NCI-H510A (cell line): ENCODE data around the gene RABGAP1L.
"Not testable (repeated sequence)": the region's sequence is repeated elsewhere in the genome, so short reads cannot be mapped to it uniquely, and the experiment has no call there.

ENCODE experiments used
- DNase-seq: peaks from one replicate; lab custom pipeline; 2025; lab: John Stamatoyannopoulos, UW

RABGAP1L gene

DNA sequence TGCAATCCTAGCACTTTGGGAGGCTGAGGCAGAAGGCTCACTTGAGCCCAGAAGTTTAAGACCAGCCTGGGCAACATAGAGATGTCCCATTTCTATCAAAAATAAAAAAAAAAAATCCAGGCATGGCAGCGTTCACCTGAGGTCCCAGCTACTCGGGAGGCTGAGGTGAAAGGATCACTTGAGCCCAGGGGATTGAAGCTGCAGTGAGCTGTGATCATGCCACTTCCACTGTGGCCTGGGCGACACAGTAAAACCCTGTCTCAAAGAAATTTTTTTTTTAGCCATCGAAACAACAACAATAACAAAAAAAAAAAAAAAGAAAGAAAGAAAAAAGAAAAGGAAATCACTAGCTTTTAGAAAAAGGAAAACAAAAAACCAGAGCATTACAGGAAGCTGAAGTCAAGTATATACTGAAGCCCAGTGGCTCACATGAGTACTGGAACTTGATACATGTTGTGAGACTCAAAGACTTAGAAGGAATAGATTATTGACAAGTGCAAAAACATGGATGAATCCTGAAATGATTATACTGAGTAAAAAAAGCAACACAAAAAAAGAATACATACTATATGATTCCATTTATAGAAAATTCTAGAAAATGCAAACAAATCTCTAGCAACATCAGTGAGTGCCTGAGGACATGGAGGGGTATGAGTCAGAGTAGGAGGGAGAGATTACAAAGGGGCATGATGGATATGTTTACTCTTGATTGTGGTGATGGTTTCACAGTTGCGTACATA lies 6.1 kb upstream of the RABGAP1L start:
- no peak for DNase-seq

DNA sequence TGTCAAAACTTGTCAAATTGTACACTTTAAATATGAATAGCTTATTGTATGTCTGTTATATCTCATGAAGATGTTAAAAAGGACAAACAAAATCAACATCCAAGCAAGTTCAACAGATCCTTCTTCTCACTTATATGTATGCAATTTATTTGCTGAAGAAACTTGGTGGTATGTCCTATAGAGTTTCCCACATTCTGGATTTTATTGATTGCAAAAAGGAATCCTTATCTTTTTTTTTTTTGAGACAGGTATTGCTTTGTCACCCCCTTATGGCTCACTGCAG lies 5.6 kb upstream of the RABGAP1L start:
- DNase-seq, result no peak

DNA sequence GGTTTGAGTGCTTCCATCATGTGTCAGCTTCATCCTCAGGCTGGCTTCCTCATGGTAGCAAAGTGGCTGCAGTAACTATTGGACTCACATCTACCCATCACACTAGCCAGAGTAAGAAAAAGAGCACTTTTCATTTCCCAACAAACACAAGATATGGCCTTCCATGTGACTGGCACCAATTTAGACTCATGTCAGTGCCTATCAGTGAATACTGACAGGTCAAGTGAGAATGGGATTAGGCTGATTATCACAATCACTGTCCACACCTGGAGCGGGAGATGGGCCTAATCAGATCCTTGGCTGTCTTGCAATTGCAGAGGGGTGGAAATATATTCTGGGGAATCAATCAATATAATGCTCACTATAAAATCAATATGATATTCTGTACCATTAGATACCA lies 2.9 kb upstream of the RABGAP1L start:
- DNase-seq, result no peak

DNA sequence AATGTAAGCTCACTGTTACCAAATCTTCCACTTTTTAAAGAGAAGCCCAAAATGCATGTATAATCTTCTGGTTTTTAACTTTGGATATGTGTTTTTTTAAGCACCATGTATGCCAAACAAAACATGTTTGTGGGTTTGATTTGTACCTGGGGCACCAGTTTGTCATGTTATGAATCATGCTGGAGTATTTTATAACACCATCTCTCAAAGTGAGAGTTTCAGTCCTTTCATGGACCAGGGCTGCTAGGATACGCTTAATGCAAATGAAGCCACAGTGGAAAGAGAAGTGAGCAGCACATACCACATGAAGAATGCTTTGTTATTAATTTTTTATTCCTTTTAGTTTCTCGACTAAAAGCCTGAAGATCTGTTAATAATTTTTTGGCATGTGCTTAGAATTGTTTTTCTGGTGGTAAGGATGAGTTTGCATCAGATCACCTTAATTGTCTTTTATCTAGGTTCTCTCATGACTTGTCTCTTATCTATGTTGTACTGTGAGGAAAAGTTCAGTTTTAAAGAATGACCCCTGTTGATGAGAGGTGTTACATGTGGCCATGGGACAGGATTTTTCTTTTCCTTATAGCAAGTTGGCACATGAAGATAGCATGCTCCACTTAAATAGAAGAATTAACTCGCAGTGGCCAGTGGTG lies 2.0 kb upstream of the RABGAP1L start:
- DNase-seq, result no peak

DNA sequence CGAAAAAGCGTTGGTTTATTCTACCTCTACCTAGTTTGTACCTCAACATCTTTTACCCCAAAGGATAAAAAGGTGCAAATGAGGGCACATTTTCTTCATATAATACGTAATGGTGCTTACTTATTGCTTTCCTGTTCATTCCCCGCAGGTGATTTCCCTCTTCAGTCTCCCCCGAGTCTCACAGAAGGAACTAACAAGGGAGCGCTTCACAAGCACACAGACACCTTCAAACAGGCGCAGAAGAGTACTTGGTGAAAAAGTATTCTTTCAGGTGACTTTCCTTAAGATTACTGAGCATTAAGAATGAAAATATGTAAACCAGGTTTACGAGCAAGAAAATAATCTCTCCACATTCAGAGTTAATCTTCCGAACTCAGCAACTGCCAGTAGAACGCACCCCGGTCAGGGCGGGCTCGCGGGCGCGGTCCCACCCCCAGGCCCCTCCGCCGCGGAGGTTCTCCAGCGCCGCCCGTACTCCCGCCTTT lies 511 bp upstream of the RABGAP1L start:
- no peak for DNase-seq

DNA sequence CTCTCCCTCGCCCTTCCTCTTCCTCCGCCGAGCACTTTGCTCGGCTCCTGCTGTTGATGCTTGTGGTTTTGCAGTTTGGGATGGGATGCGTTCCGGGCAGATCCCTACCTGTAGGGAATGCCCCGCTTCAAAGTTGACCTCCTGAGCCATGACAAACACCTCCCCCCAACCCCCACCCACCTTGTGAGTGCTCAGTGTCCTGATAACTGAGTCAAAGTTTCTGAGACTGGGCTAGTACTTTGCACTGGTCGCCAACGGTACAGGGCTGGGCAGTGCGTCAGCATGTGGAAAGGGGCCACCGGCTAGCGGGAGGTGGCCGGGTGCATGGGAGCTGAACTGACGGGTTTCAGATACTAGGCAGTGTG lies 771 bp downstream of the RABGAP1L start:
- DNase-seq, result no peak

DNA sequence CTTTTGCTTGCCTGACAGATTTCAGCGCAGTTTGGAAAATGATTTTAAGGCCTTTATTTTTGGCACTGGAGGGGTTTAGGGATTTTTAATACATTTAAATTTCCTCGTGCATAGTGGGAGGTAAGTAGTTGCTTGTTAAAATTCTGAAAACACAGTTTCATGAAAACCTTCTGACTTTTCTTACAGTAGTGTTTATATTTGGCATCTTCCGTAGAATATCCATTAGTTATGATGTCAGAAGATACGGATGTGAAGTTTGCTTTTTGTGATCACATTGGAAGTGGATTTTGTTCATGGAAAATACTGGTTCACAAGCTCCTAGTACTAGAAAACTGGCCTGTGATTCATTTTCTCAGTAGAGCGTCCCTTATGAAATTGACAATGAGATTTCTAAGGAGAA lies 1.3 kb downstream of the RABGAP1L start:
- no peak for DNase-seq

DNA sequence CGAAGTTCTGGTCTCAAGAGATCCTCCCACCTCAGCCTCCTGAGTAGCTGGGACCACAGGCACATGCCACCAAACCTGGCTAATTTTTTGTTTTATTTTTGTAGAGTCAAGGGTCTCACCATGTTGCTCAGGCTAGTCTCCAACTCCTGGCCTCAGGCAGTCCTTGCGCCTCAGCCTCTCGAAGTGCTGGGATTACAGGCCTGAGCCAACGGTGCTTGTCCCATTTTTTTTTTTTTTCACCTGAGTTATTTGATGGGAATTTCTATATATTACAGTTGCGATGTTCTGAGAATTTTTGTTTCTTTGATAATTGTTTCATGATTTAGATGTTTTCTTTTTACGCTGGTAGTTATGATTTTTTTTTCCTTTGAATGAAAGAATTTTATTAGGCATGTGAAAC lies 2.5 kb downstream of the RABGAP1L start:
- no peak for DNase-seq

DNA sequence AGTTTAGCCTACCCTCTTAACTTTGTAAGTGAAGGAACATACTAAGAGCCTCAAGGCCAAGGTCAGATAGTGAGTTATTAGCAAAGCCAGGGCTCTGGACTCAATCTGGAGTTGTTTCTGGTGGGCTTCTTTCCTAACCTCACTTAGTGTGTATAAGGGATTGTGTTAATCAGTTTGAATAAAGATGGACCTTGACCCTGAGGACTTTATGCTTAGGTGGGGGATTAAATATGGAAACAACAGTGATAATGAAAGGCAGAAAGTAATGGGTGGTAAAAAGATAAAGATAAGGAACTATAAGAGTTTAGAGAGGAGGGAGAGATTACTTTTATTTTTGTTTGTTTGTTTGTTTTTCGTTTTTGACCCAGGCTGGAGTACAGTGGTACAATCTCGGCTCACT lies 5.5 kb downstream of the RABGAP1L start:
- no peak for DNase-seq

DNA sequence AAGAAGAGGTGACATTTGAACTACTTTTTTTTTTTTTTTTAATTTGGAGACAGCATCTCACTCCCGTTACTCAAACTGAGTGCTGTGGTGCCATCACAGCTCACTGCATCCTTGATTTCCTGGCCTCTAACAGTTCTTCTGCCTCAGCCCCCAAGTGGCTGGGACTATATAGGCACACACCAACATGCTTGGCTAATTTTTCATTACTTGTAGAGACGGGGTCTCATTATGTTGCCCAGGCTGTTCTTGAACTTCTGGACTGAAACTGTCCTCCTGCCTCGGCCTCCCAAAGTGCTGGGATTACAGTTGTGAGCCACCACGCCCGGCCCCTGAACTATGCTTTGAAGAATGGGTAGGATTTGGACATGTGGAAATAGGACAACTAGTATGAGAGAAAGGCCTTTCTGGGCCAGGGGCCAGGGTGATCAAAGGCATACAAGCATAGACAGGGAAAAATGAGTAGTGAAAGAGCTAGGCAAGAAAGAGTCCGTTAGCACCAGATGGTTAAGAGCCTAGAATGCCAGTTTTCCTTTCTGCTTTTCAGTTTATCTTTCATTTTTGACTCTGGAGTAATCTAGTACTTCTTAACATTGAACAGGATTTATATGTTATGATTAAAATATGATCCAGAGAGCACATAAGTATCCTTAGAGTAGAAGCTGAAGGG lies 6.3 kb downstream of the RABGAP1L start:
- no peak for DNase-seq

DNA sequence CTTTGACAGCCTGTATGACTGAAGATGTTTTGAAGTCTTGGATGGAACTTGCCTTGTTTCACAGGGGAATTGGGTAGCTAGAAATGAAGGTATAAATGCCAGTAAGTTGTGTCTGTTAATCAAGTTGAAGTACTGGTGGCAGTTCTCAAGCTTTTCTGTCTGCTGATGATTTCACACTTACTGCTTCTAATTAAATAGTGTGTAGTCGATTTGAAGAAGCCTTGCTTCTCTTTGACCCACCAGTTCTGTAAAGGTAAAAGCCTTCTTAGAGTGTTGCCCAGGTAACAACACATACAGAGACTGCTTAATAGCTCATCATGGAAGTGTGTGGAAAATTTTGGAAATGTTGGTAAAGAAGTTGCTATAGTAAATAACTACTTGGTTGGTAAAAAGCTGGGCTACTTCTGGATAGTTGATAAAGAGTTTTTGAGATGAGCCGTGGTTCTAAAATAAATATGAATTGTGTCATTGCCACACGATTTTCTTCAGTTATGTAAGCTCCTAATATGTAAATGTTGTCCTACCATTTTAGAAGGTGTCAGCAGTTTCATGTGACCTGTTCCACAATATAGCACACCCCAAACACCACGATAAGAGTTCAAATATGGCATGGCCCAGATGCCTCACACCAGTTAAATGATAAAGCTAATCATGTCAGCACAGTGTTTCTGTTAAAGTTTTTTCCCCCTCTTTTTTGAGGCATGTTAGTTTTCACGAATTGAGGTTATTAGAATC lies 7.4 kb downstream of the RABGAP1L start:
- DNase-seq, result no peak

DNA sequence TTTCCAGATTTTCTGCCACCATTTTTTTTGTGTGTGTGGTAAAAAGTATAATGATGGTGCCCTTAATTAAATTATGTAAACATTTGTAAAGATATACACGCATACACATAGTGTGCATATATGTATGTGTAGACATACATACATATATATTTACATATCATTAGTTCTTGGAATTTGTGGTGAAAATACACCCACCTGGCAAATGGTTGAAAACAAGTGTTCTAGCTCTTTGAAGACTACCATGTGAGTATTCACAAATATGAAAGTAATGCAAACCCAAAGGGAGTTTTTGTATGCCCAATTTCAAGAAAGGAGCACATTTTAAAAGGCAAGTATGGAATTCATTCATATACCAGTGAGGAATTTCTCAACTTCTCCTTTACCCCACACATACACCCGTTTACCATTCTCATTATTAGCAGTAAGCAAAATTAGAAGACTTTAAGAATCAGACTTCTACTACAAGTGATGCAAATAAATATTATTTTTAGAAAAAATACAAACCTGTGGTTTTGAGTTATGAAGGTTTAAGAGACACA lies 8.0 kb downstream of the RABGAP1L start:
- no peak for DNase-seq

DNA sequence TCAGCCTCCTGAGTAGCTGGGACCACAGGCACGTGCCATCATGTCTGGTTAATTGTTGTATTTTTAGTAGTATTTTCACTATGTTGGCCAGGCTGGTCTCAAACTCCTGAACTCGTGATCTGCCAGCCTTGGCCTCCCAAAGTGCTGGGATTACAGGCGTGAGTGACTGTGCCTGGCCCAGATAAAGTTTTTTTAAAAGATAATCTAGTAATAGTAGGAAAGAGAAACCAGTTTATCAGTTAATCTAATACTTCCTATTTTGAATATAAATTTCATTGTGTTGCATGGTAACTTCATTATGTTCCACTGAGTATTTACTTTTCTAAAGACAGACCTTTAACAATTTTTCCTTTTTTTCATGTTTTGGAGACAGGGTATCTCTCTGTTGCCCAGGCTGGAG lies 10.0 kb downstream of the RABGAP1L start:
- DNase-seq, result no peak

DNA sequence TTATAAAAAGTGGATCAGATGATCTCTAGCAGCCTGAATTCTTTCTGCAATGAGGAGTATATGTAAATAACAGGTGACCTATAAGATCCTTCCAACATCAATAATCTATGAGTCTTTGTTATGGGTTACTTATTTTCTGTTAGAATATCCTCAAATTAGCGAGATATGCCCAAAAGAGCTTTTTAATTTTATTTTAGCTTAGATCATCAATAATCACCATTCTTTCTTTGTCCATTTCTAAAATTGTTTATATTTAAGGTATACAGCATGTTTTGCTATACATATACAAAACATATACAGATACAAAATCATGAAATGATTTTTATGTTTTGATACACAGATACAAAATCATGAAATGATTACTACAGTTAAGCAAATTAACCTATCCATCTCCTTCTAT lies 11.8 kb downstream of the RABGAP1L start:
- DNase-seq, result no peak

DNA sequence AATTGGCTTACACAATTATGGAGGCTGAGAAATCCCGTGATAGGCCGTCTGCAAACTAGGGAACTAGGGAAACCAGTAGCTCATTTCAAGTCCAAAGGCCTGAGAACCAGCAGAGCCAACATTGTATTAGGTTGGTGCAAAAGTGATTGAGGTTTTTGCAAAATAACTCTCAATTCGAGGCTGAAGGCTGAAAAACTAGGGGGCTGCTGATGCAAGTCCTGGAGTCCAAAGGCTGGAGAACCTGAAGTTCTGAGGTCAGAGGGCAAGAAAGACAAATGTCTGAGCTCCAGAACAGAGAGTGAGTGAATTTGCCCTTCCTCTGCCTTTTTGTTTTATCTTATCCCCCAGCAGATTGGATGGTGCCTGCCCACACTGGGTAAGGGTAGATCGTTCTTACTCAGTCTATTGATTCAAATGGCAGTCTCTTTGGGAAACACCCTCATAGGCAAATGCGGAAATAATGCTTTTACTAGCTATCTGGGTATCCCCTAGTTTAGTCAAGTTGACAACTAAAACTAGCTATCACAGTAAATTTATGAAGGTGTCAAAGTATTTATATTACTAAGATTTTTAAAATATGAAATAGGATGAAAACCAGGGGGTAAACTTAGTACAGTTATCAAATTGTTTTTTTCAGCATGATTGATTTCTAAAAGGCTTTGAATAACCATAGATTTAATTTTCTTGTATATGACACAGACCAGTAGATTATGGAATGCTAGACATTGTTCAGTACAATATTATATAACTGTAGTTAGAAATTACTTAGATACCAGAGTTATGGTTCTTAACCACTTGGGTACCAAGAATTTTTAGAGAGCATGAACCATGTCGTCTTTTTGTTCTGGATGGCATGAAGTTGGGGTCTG lies 15.4 kb downstream of the RABGAP1L start:
- DNase-seq, result no peak

DNA sequence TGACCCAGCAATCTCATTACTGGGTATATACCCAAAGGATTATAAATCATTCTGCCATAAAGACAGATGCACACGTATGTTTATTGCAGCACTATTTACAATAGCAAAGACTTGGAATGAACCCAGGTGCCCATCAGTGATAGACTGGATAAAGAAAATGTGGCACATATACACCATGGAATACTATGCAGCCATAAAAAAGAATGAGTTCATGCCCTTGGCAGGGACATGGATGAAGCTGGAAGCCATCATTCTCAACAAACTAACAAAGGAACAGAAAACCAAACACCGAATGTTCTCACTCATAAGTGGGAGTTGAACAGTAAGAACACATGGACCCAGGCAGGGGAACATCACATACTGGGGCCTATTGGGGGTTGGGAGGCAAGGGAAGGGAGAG lies 19.1 kb downstream of the RABGAP1L start:
- not testable (repeated sequence) for DNase-seq

DNA sequence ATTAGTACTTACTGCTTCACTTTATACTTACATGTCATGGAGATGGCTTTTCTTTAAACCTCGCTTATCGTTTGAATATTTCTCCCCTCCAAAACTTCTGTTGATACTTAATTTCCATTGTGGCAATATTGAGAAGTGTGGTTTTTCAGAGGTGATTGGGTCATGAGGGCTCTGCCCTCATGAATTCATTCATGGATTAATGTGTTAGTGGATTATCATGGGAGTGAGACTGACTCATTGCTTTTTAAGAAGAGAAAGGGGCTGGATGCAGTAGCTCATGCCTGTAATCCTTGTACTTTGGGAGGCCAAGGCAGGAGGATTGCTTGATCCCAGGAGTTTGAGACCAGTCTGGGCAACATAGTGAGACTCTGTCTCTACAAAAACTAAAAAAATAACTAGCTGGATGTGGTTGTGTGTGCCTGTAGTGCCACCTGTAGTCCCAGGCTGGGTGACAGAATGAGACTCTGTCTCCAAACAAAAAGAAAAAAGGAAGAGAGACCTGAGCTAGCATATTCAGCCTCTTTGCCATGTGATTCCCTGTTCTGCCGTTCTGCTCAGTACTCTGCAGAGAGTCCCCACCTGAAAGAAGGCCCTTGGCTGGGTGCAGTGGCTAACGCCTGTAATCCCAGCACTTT lies 30.2 kb downstream of the RABGAP1L start:
- DNase-seq, result no peak

DNA sequence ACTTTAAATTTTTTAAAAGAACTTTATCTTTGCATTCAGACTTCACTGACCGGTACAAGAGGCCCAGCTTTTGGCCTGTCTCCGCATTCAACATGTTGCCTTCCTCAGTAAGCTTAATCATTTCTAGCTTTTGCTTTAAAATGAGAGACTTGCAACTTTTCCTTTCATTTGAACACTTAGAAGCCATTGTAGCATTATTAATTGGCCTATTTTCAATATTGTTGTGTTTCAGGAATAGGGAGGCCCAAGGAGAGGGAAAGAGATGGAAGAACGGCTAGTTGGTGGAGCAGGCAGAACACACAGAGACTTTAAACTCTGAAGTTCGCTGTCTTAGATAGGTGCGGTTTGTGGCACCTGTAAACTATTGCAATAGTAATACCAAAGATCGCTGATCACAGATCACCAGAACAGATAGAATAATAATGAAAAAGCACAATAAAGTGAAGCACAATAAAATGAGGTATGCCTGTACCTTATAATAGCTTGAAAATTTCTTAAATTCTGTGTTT lies 31.4 kb downstream of the RABGAP1L start:
- DNase-seq, result no peak

DNA sequence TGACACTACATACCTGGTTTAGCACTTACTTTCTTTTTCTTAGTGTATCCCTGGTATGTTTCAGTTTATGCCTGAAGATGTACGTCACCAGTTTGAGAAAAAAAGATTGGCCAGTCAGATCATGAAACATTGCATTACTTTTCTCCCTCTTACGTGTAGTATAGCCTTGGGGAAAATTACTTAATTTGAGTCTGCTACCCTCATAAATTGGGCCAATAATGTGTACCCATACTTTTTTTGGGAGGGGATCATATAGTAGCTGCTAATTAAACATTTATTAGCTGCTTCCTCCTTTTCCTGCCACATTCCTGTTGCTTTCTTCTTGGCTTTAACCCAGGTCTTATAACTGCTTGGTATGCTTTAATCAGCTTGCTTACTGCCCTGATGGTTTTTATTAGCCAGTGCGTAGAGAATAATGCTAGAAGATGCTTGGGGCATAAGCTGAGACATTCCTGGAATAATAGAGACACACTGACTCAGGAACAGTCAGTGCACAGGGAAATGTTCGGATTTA lies 32.1 kb downstream of the RABGAP1L start:
- no peak for DNase-seq

DNA sequence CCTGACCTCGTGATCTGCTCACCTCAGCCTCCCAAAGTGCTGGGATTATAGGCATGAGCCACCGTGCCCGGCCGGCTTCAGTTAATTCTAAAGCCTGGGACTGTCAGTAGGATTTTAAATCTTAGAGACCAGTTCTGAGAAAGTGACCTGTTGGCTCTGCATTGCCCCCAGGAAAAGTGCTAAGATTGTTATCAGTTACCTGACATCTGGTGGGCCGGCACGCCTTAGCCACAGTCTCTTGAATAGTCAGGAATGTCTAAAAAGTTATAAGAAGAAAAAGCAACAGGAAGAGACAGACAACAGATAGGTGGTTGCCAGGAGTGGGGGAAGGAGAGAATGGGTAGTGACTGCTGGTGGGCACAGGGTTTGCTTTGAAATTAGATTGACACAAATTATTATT lies 35.1 kb downstream of the RABGAP1L start:
- DNase-seq, result no peak

DNA sequence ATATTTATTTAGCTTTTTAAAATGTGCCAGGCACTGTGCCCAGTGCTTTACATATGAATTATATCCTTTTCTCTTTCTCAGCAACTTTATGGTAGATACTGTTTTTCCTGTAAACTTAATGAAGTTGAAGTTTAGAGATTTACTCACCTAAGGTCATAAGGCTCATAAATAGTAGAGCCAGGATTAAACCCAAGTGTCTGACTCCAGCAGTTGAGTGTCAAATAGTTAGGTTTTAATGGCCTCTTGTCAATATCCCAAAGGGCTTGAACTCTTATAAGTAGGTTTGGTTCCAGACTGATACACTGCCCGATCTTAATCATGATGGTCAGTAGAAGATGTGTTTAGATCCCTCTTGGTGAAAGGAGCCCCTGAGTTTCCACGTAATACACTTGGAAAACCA lies 37.8 kb downstream of the RABGAP1L start:
- no peak for DNase-seq
